GM12873 (cell line): Measurements from ENCODE around the gene KIF24.

Experiments
- CTCF ChIP-seq: IDR thresholded peaks from 2 replicates; pipeline ENCODE4 v1.5.1; 2012; ENCODE audit warnings: low read depth, mild to moderate bottlenecking, moderate library complexity, low read length, control low read depth; ENCODE audit not compliant: insufficient read depth; ENCODE audit errors: missing control alignments

Gene KIF24

GRCh38 chr9:34343605-34344004, 14.5 kb upstream of the KIF24 start:
- no peak for TF ChIP-seq CTCF

DNA sequence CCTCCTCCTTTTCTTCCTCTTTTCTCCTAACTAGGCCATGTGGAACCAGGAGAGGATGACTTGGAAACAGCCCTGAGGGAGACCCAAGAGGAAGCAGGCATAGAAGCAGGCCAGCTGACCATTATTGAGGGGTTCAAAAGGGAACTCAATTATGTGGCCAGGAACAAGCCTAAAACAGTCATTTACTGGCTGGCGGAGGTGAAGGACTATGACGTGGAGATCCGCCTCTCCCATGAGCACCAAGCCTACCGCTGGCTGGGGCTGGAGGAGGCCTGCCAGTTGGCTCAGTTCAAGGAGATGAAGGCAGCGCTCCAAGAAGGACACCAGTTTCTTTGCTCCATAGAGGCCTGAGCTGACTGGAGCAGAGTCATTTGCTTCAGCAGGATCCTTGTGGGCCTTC, 14.0 kb upstream of the KIF24 start:
- TF ChIP-seq CTCF = no peak

GRCh38 chr9:34341659-34342295, 12.7 kb upstream of the KIF24 start:
- no peak for TF ChIP-seq CTCF

DNA sequence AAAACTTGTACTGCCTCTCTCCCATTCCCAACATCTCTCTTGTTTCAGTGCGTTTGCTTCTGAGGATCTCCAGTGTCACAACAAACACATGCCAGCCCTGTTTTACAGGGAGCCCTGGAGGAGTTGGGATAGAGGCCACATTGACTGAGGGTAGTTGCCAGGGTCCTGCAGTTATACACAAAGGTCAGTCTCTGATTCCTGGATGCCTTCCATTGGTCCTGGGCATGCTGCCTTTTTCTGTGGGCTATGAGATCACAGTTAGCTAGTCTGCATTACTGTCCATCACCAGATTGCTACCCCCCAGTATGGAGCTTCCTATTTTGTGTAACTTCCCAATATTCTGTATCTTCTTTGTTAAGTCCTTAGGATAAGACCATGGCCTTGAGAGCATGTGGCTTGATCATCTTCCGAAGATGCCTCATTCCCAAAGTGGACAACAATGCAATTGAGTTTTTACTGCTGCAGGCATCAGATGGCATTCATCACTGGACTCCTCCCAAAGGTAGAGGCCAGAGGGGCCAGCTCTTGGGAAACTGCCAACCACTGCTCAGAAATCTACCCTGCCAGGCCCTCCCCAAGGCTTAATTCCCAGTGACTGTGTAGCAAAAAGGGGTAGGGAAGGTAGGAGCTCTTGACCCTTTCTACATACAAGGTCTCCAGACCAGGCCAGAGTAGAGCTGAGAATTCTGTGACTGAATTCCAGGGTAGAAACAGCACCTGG, 9.8 kb upstream of the KIF24 start:
- TF ChIP-seq CTCF = no peak

DNA sequence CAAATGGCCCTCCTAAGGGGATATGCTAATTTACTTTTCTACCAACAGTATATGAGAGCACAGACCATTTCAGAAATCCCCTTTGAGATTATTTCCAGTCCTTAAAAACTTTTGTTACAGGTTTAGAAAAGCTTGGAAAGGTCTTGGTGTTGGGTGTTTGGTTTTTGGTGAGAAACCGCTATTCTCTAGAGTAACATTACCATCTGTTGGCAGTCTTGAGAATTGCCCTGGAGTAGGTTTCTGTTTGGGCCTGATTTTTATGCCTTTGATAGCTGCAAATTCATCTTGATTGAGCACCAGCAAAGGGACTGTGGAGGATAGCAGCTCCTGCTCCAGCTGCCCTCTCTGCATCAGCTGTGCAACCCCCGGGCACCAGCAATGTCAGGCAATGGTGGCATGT, 8.3 kb upstream of the KIF24 start:
- peak; percentile 18 for TF ChIP-seq CTCF

DNA sequence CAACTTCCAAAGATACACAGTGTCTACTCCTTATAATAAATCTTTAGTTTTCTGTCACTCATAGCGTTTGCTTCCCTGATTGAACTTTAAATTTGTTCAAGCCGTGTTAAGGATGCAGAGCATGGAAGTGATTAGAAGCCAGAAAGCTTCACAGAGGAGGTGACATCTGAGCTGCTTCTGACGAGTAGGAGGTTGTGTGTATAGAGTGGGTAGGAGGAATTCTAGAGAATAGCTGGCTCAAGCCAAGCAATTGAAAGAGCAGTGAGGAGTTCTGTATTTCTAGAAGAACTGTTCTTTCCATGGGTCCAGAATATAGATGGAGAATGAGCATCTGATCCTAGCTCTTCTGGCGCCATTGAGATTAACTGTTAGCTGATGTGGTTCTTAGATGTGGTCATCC, 6.3 kb upstream of the KIF24 start:
- no peak for TF ChIP-seq CTCF

DNA sequence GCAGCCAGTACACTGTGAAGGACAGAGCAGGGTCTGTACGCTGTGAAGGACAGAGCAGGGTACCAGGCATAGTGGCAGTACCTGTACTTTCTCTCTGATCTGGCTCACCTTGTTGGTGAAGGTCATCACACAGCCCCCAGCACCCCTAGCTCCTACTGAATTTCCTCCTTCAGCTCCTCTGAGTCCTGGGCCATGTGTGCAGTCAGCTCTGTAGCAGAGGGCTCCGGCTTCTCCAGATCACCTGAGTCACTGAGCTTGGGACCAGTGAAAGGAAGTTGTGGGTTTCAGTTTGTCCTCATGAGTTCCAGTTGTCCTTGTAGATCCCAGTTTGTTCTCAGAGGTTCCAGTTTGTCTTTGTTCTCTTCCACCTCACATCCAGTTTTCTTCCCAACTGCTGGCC, 5.8 kb upstream of the KIF24 start:
- TF ChIP-seq CTCF = no peak
